Left ventricle myocardium superior (tissue), 1 donor: Measurements from ENCODE around the gene LHX2. TPM values are rescaled to one million over a fixed set of nuclear protein-coding genes. Genes with fewer than 3 reads are reported as not detected.

Experiments
- ATAC-seq: fragments of 200-7000 bp; cut with Tn5 transposase; one replicate; pipeline ENCODE4 v1.9.1; 2020; ENCODE audit warnings: mild to moderate bottlenecking, moderate library complexity
- DNase-seq: peaks from one replicate; pipeline ENCODE4 v3.0.0-alpha.2; 2020
- intact Hi-C: fragments of 100-400 bp; cut with micrococcal nuclease; formaldehyde crosslinking; loops from one replicate; pipeline ENCODE4 v1.11.0; 2022
- total RNA-seq: library from RNA; stranded (reverse); fragmentation: NEBNext Ultra II Directional; extraction: Animal tissue kit (Norgen Biotek cat#: 25700); gene quantifications from one replicate; pipeline ENCODE4 v1.2.1, GENCODE V29; 2021
- donor health status: DM: no; HTN: yes; CAD: no; lungs with severe emphysema.

Gene LHX2
- total RNA-seq, 1 donor from 2014 or later, result not detected

DNA sequence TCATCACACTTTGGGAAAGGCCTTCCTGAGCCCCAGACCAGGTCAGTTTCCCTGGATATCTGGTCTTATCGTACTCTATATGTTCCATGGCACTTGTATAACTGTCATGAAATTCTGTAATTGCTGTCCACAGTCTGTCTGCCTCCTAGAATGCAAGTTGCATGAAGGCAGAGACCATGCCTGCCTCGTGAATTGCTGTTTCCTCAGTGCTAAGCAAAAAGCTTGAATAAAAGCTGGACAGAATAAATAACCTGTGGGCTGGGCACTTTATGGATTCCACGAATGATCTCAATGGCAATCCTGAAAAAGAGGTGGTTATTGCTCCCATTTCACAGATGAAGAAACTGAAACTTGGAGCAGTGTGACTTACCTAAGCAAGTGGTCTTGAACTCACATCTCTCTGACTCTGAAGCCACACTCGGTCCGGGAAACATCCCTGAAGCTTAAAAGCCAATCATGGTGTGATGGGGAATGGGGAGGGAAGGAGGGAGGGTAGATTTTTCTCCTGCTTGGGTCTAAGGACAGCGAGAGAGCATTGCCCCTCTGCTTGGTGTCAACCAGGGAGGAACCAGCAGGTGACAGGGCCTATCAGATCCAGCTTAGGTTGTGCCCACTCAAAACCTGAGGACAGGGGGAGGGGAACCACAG is 13.2 kb upstream of the LHX2 start:
- ATAC-seq (no peak), DNase-seq (no peak)
- intact Hi-C loops, result no loop called here

DNA sequence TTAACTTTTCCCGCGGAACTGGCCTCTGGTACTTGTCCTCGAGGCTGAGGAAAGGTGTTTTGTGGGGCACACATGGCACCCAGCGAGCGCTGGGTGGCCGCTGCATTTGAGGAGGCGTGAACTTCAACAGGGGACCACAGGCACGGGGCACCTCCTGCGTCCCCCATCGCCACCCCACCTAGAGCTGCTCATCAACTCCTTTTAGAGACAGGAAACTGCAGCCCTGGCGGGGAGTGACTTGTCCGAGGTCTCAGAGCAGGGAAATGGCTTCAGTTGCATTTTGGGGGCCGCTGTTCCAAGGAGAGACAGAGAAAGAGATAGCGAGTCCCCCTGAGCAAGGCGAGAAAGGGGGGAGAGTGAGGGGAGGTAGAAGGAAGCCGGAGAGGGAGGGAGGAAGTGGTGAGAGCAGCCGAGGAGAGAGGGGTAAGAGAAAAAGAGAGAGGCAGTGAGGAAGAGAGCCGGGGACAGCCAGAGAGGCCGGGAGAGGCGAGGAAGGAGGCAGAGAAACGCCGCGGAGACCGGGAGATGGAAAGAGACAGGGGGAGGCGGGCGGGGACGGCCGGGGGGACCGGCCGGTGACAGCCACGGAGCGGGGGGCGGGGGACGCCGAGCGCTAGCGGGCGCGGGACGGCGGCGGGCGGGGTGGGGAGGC is 12.5 kb upstream of the LHX2 start:
- ATAC-seq, result no peak
- intact Hi-C loops, result no loop called here
- no peak for DNase-seq

DNA sequence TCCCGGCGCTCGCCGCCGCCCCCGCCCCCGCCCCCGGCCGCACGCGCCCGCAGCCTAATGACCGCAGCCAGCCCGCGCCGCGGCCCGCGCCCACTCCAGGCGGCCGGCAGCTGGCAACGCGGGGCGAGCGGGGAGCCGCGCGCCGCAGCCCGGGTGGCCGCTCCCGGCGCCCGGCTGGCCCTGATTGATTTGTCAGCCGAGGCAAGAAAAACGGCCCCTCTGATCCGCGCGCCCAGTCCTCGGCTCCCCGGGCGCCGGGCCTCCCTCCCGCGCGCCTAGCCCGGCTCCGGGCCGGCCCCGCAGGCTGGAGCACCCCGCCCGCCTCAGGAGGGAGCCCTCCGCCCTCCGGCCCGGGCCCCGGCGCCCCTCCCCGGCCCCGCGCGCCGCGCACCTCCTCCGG is 11.9 kb upstream of the LHX2 start:
- intact Hi-C loops, result no loop called here
- DNase-seq, result no peak

DNA sequence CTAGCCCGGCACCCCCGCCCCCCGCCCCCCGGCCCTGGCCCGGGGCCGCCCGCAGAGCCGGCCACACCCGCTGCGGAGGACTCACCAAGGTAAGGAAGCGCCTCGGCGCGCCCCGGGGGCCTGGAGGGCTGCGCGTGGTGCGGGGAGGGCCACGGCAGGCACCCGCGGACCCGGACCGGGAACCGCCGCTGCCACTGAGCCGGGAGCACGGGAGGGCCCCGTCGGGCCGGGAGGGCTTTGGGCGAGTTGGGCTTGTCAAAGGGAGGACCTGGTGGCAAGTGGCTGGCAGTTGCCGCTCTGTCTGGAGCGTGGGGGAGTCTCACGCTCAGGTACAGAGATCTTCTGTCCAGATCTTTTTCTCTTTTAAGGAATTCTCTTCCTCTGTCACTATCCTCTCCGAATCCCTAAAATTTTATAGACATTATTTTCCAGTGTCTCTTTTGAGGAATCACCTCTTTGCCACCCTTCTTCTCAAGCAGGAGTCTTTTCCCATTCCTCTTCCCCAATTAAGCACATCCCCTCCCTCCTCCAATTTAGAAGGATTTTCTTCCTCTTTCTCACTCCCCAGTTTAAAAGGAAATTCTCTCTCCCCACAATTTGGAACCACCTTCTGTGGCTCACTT is 11.3 kb upstream of the LHX2 start:
- DNase-seq, result no peak
- no peak for ATAC-seq
- intact Hi-C loops, result no loop called here

More for the DNA sequence above, 11.9 kb upstream of the LHX2 start:
- ATAC-seq, result no peak

DNA sequence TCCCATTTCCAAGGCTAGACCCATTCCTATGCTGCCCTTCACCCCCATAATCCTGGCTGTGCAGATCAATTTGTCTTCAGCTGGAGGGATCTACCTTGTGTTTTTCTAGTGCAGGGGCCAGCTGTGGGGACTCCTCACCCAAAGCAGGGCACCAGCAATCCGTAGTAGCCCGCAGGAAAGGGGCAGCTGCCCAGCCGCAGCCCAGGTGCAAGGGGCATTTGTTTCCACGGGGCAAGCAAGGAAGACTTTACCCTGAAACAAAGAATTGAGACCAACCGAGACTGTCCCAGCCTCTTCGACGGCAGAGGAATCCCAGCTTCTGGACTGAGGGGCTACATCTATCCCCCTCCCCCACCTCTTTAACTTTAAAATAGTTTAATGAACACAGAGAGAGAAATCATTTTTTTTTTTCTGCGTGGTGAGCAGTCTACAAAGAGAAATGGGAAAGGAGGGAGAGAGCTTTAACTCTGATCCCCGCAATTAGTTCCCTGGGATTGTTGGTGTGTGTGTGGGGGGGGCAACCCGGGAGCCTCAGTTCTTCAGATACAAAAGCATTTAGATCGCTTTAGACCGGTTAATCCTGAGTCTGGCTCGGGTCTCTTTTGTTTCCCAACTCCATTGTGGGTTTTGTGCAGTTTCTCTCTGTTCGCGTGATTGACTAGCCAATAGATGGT is 10.6 kb upstream of the LHX2 start:
- no peak for ATAC-seq
- no peak for DNase-seq
- intact Hi-C loops, result no loop called here

DNA sequence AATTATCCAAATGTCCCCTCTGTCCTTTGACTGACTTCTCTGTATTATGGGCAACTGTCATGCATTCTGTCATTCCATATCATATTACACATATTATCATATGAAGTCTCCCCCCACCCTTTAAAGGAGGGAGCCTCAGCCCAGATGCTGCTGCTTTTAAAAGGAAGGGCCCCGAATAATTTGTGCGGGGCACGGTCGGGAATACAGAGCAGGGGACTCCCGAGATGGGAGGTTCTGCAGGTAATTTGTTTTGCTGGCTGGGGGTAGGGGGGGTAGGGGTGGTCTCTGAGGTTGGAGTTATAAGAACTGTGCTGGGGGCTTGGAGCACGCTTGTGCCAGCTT is 10.1 kb upstream of the LHX2 start:
- intact Hi-C loops, result no loop called here
- DNase-seq (no peak), ATAC-seq (no peak)

DNA sequence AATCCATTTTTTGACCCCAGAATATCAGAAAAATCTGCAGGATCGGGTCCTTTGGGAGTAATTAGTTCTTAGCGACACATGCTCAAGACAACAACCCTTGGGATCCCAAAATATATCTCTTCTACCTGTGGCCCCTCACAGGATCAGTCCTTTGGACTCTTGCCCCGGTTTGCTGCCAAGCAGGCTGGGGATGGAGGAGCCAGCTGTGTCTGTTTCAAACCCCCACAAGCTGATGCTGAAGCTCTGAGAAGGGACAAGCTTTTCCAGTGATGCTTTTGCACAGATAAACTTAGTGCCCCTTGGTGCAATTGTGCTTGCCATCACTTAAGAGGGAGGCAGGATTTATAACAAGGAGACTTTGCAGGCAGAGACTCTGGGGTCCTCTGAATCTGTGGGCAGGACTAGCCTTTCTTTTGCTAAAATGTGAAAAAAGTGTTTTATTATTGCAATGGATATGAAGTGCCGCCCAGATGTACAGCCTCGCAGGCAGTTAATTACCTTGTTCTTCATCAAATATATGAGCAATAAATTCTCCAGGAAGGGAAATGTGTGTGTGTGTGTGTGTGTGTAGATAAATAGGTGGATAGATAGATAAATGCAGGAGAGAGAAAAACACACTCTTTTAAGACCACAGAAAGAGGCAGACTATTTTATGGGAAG is 9.6 kb upstream of the LHX2 start:
- intact Hi-C loops, result no loop called here
- ATAC-seq, result no peak
- no peak for DNase-seq

DNA sequence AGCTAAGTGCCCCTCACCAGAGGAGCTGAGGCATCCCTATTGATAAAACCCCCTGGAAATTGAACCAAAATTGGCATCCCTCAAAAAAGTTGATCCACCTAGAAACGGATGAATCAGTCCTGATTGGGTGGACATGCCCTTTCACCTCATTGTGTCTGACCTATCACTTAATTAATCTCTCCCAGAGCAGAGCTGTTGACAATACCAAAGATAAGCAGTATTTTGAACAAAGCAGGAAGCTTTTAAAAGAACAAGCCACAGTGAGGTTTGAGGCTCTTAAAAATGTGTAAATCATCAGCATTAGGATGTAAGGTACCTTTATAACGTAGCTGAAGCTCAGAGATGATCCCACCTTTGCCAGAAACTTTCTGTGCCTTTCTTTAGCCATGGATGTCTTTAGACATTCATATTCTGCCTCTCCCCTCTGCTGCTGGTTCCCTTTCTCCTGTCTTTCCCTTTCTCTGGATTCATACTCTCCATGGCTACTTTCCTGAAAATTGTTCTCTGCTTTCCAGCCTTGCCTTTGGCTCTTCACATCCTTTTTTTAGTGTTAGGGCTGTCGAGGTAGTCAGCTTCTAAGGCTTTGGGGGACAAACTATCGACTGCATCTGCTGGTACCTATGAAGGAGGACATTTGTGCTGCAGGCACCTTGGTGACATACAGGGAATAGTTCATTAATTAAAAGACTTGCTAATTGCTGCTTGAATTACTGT is 7.8 kb upstream of the LHX2 start:
- DNase-seq (no peak), ATAC-seq (no peak)
- intact Hi-C loops, result no loop called here

DNA sequence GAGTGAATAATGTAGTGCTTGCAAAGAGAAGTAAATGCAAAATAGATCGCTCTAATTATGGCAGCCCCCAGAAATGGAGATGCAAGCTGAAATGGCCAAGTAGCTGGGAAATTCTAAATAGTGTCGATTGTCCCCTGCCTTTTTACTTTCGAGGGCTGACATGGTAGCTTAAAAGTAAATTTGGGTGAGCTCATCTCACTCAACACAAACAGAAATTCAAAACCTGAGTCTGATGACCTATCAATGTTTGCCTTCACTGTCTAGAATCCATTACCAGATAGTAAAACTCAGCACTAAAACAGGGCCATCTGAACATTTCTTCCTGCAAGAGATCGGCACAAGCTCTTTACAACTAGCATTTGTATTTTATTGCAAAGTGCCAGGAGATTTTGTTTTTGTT is 7.0 kb upstream of the LHX2 start:
- ATAC-seq, result no peak
- no peak for DNase-seq
- intact Hi-C loops, result no loop called here

DNA sequence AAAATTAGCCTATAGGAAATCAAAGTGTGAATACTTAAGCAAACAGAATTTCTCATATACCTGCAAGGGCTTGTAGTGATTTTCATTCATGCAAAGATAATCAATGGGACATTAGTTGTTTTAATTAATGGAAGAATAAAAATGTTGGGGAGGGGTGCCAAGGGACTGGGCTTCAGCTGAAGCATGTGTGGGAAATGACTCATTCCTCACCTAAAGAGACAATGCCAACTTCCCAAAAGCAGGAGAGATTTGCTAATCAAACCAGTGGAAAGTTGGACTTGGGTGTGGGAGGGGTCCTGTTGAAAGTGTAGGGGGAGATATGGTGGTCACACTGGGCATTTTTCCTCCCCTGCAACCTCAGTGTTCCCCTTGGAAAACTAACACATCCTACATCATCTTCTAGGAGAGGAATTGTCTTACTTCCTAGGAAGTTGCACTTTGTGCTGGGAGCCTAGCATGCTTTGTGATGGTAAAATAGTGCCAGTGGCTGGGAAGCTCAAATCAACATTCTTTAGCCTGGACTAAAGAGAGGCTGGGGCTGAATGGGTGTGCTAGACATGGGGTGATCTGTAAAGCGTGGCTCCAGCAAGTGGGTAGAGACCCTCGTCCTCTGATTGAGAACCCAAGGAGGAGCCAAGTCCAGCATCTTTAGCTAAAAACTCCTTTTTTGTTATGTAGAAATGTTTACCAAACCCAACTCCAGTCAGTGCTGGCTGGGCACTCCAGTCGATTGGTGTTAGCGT is 6.4 kb upstream of the LHX2 start:
- intact Hi-C loops, result no loop called here
- DNase-seq, result no peak
- no peak for ATAC-seq

DNA sequence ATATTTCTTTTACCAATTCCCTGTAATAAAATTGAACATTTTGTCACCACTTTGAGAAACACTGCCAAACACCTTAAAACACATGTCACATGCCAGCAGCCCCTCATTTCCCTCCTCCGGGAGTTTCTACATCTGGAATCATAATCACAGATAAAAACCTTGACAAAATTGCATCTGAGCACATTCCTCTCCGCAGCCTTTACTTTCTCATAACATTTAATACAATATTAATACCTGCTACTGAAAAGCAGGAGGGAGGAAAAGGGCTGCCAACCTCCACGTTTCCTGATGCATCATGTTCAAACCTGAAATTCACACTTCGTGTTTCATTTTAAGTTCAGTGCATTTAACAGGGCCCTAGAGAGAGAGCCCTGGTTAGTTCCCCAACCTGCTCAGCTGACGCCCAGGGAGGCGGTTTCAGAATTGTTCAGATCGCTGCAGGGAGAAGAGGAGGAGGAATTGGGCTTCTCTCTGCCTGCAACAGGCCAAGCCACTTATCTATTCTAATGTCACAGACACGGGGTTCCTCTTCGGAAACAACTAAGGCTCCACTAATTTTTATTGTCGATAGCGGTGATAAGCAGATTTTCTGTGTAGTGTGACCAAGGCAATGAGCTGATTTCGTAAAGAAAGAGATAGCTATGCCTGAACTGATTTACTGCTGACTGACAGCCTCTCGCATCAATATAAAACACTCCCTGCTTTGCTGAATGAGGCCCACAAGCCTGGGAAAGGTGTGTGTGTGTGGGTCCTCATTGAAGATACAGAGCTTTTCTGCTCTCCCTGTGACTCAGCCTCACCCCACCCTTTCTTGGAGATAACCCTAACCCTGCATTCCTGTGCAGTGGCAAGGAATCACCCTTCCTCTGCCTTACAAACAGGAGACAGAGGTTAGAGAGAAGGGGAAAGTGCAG is 4.9 kb upstream of the LHX2 start:
- ATAC-seq (no peak), DNase-seq (no peak)
- intact Hi-C loops, result no loop called here

DNA sequence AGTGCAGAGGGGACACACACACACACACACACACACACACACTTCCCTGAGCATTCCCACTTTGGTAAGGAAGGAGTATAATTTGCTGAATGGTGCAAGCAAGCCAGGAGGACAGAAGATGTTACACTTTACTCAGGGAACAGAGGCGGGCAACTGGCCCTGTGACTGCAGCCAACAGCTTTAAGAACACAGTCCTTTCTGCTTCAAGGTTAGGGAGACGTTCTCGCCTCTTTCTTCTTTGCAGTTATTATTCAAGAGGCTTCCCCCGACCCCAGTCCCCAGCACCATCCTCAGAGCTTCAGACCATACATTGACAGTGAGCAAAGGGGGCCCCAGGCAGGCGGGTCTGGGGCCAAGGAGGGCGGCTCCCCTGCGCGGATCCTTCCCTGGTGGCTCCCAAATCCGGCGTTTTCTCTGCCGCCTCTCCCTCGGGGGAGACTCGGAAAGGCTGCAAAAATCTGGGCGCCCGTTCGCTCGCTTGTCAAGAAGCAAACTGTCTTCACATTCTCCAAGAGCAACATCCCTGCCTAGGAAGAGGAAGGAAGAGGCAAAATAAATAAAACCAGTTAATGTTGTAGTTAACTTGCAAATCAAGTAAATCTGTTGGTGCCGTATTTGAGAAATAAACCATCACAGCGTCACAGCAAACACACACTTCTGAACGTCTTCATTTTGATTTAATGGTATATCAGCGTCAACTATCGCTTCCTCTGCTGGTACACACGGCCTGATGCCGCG is 3.8 kb upstream of the LHX2 start:
- intact Hi-C loops, result no loop called here
- no peak for ATAC-seq
- DNase-seq, result no peak

DNA sequence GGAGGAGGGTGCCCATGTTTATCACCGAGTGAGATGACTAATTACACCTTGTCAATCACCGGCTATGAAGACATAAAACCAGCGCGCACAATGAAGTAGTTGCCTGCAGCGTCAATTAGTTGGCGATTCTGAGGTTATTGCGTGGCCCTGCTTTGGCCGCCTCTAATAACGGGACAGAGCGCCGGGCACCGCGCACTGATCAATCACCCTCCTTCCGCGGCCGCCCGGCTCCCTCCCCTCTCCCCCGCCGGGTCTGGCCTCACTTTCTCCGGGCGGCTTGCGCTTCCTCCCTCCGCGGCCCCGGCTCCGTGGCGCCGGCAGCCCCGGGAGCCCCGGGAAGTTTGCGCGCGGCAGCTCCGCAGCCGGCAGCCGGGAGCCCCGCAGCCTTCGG is 3.3 kb upstream of the LHX2 start:
- ATAC-seq, result no peak
- intact Hi-C loops, result no loop called here
- DNase-seq, result no peak

DNA sequence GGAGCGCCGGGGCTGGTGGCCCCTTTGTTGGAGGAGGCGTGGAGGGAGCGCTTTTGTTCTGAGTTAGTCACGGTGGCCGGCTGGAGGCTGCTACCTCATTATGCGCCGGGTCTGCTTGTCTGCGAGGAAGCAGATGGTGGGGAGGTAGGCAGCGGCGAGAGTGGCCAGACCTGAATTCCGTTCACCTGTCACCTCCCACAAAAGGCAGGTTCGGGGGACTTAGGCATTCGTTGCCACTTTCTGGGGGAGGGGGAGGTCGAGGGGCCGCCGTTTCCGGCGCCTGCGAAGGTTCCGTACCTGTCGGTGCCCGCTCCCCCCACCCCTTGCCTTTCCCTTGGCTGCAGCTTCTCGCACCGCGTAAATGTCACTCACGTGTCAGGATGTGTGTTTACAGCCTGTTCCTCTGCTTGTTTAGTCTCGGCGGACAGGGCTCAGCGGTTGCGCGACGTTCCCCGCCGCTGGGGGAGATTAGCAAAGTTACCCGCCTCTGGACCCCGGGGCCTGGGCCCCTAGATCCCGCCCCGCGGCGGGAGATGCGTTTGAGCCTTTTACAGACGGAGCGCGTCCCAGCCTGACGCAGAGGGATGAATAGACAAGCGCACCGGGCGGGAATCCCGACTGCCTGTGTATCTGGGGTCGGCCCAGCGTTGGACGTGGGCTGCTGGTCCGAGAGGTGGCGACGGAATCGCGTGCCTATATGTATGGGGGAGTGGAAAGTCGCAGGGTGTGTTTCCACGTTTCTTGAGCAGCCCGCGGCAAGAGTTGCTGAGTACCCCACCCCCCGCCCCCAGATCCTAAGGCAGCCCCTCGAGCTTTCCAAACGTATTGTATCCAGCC is 2.7 kb upstream of the LHX2 start:
- no peak for ATAC-seq
- intact Hi-C loops, result no loop called here

DNA sequence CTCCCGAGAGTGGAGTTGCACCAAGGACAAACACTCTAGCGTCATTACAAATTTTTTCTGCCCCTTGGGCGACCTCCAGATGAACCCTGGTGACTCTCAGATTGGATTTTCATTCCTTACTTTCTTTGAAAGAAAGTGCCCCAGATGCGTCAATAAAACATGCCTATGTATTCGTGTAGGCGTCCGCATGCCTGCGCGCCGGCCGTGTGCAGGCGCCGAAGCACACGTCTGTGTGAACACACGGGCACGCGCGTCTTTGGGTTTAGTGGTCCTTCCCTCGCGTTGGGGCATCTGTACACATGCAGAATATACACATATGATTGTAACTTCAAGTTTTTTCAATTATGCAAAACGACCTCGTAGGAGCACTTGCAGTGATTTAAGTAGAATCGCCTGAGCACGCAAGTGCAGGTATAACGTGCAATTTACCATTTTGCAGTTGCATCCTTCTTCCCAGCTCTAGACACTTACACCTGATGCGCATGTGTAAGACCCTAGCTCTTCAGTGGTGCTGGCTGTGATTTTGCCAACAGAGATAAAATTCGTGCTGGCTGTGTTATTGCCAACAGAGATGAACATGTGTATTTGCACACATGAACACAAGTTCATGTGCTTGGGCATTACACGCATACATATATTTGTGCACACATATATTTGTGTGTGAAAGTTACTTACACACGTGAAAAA is 1.9 kb upstream of the LHX2 start:
- no peak for DNase-seq
- ATAC-seq, result no peak
- intact Hi-C loops, result no loop called here

More for the DNA sequence above, 2.7 kb upstream of the LHX2 start:
- no peak for DNase-seq

DNA sequence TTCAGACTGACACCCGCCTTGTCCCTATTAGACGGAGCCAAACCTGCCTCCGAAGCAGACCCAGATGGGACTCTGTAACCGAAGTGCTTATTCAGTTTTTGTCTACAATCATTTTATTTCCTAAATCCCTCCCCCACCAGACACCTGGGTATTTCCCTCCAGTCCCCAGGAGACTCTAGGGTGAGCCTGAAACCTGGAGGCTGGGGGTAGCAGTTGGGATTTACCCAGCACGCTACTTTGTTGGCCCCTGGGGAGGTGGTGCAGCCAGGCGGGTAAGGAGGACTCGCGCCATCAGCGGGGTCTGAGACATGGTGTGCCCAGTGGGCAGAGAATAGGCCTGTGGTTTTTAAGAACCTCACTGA is 1.3 kb upstream of the LHX2 start:
- ATAC-seq (no peak), DNase-seq (no peak)
- intact Hi-C loops, result no loop called here
